GM19193 (cell line): ENCODE measurements around the gene STX18.

Source experiments
- POLR2A ChIP-seq: IDR thresholded peaks from 4 replicates; pipeline ENCODE4 v1.6.1; 2011; ENCODE audit not compliant: insufficient read depth, insufficient read length; ENCODE audit errors: extremely low read depth

The STX18 gene

GRCh38 chr4:4438891-4439290 is 103.0 kb downstream of the STX18 start:
- no peak for TF ChIP-seq POLR2A

GRCh38 chr4:4437798-4438470 is 103.9 kb downstream of the STX18 start:
- TF ChIP-seq POLR2A: no peak

- no peak for TF ChIP-seq POLR2A
These were observed 105.5 kb downstream of the STX18 start for GRCh38 chr4:4436244-4436823.

- no peak for TF ChIP-seq POLR2A
These were observed 107.9 kb downstream of the STX18 start for GRCh38 chr4:4433941-4434340.

- no peak for TF ChIP-seq POLR2A
These were observed 109.3 kb downstream of the STX18 start for GRCh38 chr4:4432341-4433125.

GRCh38 chr4:4430492-4431195 is 111.2 kb downstream of the STX18 start:
- no peak for TF ChIP-seq POLR2A

GRCh38 chr4:4428966-4429875 is 112.6 kb downstream of the STX18 start:
- TF ChIP-seq POLR2A: no peak

- TF ChIP-seq POLR2A: no peak
These were observed 114.0 kb downstream of the STX18 start for GRCh38 chr4:4427886-4428285.

- TF ChIP-seq POLR2A: no peak
These were observed 114.6 kb downstream of the STX18 start for GRCh38 chr4:4427121-4427870.

GRCh38 chr4:4426511-4427120 is 115.2 kb downstream of the STX18 start:
- no peak for TF ChIP-seq POLR2A

GRCh38 chr4:4425696-4426095 is 116.2 kb downstream of the STX18 start:
- no peak for TF ChIP-seq POLR2A

- no peak for TF ChIP-seq POLR2A
These were observed 116.6 kb downstream of the STX18 start for GRCh38 chr4:4425119-4425690.
